Measurements from ENCODE around the gene CPLX4.

CPLX4 gene

DNA sequence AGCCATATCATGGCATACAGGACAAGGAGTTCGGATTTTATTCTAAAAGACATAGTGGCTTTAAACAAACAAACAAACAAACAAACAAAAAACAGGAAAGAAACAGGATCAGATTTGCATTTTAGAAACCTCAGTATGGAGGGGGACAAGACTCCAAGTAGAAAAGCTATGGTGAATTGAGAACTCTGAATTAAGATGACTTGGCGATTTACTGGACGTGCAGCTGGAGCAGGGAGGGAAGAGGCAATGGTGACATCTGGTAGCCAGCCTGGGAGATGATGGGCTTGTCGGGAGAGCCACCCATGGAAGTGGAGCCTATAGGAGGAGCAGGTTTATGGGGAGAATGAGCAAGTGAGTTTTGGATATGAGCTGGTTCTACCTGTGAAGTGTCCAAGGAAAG lies 13.2 kb downstream of the CPLX4 start:
- no peak for DNase-seq

GRCh38 chr18:59303656-59304195 lies 14.7 kb downstream of the CPLX4 start:
- DNase-seq: no peak

DNA sequence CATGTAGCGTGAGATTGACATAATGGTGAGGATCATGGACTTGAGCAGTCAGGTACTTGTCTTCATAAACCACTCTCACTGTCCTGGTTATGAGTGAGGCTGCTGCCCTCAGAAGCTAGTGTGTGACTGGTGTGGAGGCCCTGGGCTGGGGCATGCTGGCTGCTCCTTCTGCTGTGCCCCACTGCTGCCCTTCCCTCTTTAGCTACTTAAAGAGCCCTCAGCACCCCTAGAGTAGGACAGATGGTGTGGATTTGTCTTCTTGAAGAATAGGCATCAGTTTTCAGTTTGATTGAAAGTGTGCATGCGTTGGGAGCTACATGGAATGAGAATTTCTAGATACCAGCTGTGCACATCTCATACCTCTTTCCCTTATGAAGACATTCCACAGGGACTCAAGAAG lies 15.4 kb downstream of the CPLX4 start:
- no peak for DNase-seq

- DNase-seq: no peak
Observed at GRCh38 chr18:59301929-59302328, 16.5 kb downstream of the CPLX4 start.

- no peak for DNase-seq
Observed at GRCh38 chr18:59300676-59301285, 17.7 kb downstream of the CPLX4 start.

- no peak for DNase-seq
Observed at GRCh38 chr18:59298871-59299270, 19.6 kb downstream of the CPLX4 start.

GRCh38 chr18:59293317-59293716 lies 25.1 kb downstream of the CPLX4 start:
- DNase-seq: no peak

DNA sequence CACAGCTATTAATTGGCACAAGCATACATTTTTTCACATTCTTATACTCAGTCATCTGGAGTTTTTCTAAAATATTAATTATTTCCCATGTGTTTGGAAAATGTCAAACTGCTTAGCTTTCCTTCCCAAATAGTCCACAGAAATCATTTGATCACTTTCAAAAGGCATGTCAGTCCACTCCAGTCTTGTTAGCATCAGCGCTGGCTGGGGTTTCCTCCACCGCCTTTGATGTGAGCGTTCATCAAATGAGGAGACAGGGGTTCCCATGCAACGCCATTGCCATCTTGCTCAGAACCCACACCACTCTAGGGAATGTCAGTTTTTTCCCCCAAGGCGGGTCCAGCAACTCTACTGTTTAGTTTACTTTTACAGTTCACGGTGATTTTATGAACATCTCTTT lies 32.1 kb downstream of the CPLX4 start:
- no peak for DNase-seq

GRCh38 chr18:59282341-59282740 lies 36.1 kb downstream of the CPLX4 start:
- no peak for DNase-seq

GRCh38 chr18:59279722-59280121 lies 38.7 kb downstream of the CPLX4 start:
- DNase-seq: no peak

DNA sequence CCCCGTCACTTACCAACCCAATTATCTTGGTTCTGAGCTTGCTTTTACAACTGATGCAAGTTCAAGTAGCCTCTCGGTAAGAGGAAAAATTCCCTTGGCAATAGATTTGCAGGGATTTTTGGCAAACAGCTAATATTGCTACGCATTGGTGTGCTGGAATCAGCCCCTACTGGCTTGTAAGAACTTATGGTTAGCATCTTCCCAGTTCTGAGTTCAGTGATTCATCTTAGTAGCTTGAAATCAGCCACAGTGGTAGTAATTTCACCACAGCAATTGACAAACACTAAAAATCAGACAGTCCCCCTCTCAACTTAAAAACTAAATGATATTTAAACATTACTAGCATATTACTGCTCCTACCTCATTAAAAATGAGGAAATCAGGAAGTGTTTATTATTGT lies 39.3 kb downstream of the CPLX4 start:
- no peak for DNase-seq

GRCh38 chr18:59278793-59279192 lies 39.7 kb downstream of the CPLX4 start:
- no peak for DNase-seq

- DNase-seq: no peak
Observed at GRCh38 chr18:59276047-59276446, 42.4 kb downstream of the CPLX4 start.

GRCh38 chr18:59275406-59275949 lies 43.0 kb downstream of the CPLX4 start:
- DNase-seq: no peak

DNA sequence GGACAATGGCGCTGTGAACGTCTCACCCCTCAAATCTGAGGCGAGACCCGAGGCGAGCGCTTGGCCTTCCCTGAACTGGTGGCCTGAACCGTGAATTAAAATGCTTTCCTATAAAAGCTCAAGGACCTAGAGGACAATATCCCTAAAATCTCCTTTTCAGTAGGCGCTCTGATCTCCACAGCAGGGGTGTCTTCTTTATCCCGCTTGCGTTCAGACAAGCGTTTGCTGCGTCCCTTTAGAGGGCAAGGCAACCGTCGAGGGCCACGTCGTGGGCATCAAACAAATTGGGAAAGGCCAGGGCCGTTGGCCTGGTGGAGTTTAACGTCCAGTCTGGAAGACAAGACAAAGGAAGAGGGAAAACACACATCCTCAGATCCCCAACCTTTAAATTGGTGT lies 43.9 kb downstream of the CPLX4 start:
- DNase-seq: no peak

DNA sequence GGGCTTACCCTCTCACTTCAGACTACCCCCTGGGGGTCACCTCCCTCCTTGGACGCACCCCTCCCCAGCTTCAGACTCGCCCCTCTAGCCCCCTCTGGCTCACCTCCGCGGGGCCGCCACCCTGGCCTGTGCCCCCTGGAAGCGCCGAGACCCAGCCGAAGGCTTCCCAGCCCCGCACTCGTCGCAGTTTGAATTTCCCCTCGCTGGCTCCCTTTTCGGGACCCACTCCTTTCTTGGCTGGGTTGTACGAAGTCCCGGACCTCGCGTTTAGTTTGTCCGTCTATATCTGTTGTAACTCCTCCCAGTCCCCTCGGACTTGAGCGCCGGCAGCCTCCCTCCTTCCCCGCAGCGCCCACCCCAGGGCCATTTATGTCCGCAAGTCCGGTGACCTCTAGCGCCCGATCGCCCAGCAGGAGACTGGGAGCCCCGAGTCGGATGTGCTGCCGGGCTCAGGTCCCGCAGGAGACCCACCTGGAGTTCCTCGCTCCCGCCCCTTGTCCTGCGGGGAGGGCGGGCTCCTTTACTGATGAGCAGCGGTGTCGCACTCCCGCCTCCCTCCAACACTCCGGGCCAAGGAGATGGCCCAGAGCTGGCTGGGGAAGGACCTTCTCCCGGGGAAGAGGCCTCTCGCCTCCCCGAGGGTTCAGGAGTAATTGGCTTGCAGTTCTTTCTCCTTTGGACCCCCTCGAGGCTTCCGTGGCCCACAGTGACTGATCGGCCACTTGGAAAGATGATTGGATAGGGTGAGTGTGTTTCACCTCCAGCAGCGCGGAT lies 44.5 kb downstream of the CPLX4 start:
- no peak for DNase-seq

GRCh38 chr18:59272891-59273758 lies 45.3 kb downstream of the CPLX4 start, which contains the start of gene RAX:
TSS of gene RAX (minus strand) at chr18:59273454. CDS start at chr18:59273206, 248 bp downstream.
- no peak for DNase-seq

- DNase-seq: no peak
Observed at GRCh38 chr18:59272221-59272888, 46.1 kb downstream of the CPLX4 start.

- no peak for DNase-seq
Observed at GRCh38 chr18:59271606-59272220, 46.7 kb downstream of the CPLX4 start.

- DNase-seq: no peak
Observed at GRCh38 chr18:59270689-59271257, 47.7 kb downstream of the CPLX4 start.

- no peak for DNase-seq
Observed at GRCh38 chr18:59269563-59270119, 48.8 kb downstream of the CPLX4 start.
